K562 (cell line): ENCODE results near the gene F12. TPM values are rescaled to one million over a fixed set of nuclear protein-coding genes. Genes with fewer than 3 reads are reported as not detected.

ENCODE experiments used
- BCOR ChIP-seq: fragments of 450-650 bp; IDR thresholded peaks from 2 replicates; pipeline ENCODE4 v1.6.1; 2016
- MCM3 ChIP-seq: fragments of 450-650 bp; IDR thresholded peaks from 2 replicates; pipeline ENCODE4 v1.6.1; 2016
- MGA ChIP-seq: fragments of 450-650 bp; IDR thresholded peaks from 2 replicates; pipeline ENCODE4 v1.6.1; 2016; ENCODE audit warnings: mild to moderate bottlenecking, moderate library complexity
- TAF15 ChIP-seq: fragments of 200-400 bp; formaldehyde crosslinking; IDR thresholded peaks from 2 replicates; pipeline ENCODE4 v1.6.1; 2017; ENCODE audit warnings: mild to moderate bottlenecking, low read depth, low read length, moderate library complexity
- ZNF121 ChIP-seq: sonication (generic); formaldehyde crosslinking; conservative IDR thresholded peaks from 2 replicates; pipeline ENCODE4 v1.8.0; 2022; ENCODE audit warnings: missing genetic modification reagents
- polyA plus RNA-seq, 8 experiments: library from polyadenylated mRNA; depleted of rRNA in 4 of 8; stranded (reverse) in 5 of 8; unstranded in 3 of 8; fragments of >200 nt; fragmentation: Nextera tagmentation in 2 of 8; fragmentation: Illumina TruSeq in 1 of 8; extraction: Ambion mirVana in 2 of 8; extraction: Trizol in 1 of 8; gene quantifications; 2 replicates each; pipeline versions ENCODE4 v1.2.1 to v1.2.3, GENCODE V29; 2011 to 2014; ENCODE audit warnings: inconsistent platforms in 1 of 8, missing spikeins in 1 of 8
- total RNA-seq, 7 experiments: library from RNA; depleted of rRNA in 6 of 7; stranded (reverse); fragments of >200 nt in 6 of 7; fragmentation: Illumina TruSeq in 2 of 7; extraction: Trizol in 2 of 7; gene quantifications; 2 replicates each; pipeline versions ENCODE4 v1.2.1 to v1.2.3, GENCODE V29; 2011 to 2021; ENCODE audit warnings: low replicate concordance in 1 of 7
- TF ChIP-seq, protein P1 (sequence below): fragments of 250-450 bp; sonication (Bioruptor Pico); IDR thresholded peaks from 2 replicates; pipeline ENCODE4 v1.5.0; 2021; ENCODE audit warnings: mild to moderate bottlenecking, borderline replicate concordance
- TF ChIP-seq, protein P2 (sequence below): fragments of 450-650 bp; formaldehyde crosslinking; IDR thresholded peaks from 2 replicates; pipeline ENCODE4 v1.4.0; 2020; ENCODE audit warnings: mild to moderate bottlenecking, moderate library complexity
- TF ChIP-seq, protein P3 (sequence below): fragments of 250-450 bp; sonication (Bioruptor Pico); IDR thresholded peaks from 2 replicates; pipeline ENCODE4 v1.9.0; 2021; ENCODE audit warnings: mild to moderate bottlenecking, inconsistent platforms

F12 gene
- total and polyA plus RNA-seq, 9 of the 15 experiments (the other 6 are each of a cell fraction or from before 2014, with no cell fraction given) = 0.59 to 18.3 (median 3.6) TPM

GRCh38 chr5:177378884-177379883, 30.2 kb downstream of the F12 start (continued):
- TF ChIP-seq MGA = peak; percentile 92
- no peak for TF ChIP-seq TAF15
- TF ChIP-seq BCOR = peak; percentile 44; the same call in 1 of the 2 replicates
- TF ChIP-seq MCM3 = no peak
- TF ChIP-seq ZNF121 (CRISPR knock-in tag) = no peak
- TF ChIP-seq, protein P1, sequence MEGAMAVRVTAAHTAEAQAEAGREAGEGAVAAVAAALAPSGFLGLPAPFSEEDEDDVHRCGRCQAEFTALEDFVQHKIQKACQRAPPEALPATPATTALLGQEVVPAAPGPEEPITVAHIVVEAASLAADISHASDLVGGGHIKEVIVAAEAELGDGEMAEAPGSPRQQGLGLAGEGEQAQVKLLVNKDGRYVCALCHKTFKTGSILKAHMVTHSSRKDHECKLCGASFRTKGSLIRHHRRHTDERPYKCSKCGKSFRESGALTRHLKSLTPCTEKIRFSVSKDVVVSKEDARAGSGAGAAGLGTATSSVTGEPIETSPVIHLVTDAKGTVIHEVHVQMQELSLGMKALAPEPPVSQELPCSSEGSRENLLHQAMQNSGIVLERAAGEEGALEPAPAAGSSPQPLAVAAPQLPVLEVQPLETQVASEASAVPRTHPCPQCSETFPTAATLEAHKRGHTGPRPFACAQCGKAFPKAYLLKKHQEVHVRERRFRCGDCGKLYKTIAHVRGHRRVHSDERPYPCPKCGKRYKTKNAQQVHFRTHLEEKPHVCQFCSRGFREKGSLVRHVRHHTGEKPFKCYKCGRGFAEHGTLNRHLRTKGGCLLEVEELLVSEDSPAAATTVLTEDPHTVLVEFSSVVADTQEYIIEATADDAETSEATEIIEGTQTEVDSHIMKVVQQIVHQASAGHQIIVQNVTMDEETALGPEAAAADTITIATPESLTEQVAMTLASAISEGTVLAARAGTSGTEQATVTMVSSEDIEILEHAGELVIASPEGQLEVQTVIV (CRISPR knock-in tag) = 0 out of 2 replicates have a peak, but pooled peaks have one; percentile 16
- TF ChIP-seq, protein P2, sequence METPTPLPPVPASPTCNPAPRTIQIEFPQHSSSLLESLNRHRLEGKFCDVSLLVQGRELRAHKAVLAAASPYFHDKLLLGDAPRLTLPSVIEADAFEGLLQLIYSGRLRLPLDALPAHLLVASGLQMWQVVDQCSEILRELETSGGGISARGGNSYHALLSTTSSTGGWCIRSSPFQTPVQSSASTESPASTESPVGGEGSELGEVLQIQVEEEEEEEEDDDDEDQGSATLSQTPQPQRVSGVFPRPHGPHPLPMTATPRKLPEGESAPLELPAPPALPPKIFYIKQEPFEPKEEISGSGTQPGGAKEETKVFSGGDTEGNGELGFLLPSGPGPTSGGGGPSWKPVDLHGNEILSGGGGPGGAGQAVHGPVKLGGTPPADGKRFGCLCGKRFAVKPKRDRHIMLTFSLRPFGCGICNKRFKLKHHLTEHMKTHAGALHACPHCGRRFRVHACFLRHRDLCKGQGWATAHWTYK (CRISPR knock-in tag) = peak; percentile 86
- TF ChIP-seq, protein P3, sequence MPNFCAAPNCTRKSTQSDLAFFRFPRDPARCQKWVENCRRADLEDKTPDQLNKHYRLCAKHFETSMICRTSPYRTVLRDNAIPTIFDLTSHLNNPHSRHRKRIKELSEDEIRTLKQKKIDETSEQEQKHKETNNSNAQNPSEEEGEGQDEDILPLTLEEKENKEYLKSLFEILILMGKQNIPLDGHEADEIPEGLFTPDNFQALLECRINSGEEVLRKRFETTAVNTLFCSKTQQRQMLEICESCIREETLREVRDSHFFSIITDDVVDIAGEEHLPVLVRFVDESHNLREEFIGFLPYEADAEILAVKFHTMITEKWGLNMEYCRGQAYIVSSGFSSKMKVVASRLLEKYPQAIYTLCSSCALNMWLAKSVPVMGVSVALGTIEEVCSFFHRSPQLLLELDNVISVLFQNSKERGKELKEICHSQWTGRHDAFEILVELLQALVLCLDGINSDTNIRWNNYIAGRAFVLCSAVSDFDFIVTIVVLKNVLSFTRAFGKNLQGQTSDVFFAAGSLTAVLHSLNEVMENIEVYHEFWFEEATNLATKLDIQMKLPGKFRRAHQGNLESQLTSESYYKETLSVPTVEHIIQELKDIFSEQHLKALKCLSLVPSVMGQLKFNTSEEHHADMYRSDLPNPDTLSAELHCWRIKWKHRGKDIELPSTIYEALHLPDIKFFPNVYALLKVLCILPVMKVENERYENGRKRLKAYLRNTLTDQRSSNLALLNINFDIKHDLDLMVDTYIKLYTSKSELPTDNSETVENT = 0 out of 2 replicates have a peak, but pooled peaks have one; percentile 27
